Smooth muscle cell of the brain vasculature (primary cell): ENCODE results near the gene MYMX.
"Not testable (repeated sequence)": the region's sequence is repeated elsewhere in the genome, so short reads cannot be mapped to it uniquely, and the experiment has no call there.

ENCODE experiments used
- DNase-seq: peaks from one replicate; pipeline ENCODE4 v3.0.0-alpha.2; 2012; ENCODE audit warnings: low read depth, low spot score

The MYMX gene

GRCh38 chr6:44219815-44220784, 3.4 kb downstream of the MYMX start:
- DNase-seq = no peak

- DNase-seq = no peak
Measured at GRCh38 chr6:44220913-44221290, 4.2 kb downstream of the MYMX start.

DNA sequence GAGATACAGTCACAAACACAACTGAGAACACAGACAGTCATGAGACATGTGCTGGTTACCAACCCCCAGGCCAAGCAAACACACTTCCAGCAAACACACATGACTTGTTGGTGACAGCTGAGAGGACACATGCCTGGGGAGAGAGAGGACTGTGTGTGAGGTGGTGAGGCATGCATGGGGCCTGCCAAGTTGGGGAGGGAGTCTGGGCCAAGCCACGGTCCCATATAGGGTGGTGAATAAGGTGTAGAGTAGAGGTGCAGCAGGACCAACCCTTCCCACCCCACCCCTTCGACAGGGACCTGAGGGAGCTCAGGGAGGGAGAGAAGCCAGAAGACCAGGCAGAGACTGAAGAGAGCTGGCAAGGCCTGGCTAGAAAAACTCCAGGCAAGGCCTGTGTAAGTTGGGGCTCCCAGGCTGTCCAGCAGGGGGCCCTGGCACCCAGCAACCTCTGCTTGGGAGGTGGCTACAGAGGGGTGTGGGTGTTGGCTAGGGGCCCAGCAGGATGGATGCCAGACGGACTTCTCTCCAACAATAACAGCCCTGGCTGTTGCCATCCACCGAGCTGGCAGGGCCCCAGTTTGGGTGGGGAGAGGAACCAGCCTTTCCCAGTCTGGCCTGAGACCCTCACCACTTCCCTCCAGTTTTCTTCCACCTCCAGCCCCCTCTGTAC, 4.7 kb downstream of the MYMX start:
- DNase-seq = no peak

DNA sequence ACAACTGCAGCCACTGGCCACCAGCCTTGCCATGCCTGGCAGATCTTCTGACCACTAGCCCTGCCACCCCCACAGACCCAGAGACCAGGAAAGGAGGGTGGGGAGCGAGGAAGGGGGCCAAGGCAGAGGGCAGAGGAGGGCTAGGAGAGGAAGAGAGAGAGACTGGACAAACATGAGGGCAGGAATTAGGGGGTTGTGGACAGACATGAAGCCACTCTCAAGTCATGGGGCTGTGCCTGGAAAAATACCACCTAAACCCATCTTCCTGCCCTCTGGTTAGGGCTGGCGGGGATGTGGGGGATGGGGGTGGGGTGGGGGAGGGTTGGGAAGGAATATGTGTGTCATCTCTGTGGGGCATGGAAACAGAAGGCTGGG, 5.2 kb downstream of the MYMX start:
- DNase-seq = no peak

DNA sequence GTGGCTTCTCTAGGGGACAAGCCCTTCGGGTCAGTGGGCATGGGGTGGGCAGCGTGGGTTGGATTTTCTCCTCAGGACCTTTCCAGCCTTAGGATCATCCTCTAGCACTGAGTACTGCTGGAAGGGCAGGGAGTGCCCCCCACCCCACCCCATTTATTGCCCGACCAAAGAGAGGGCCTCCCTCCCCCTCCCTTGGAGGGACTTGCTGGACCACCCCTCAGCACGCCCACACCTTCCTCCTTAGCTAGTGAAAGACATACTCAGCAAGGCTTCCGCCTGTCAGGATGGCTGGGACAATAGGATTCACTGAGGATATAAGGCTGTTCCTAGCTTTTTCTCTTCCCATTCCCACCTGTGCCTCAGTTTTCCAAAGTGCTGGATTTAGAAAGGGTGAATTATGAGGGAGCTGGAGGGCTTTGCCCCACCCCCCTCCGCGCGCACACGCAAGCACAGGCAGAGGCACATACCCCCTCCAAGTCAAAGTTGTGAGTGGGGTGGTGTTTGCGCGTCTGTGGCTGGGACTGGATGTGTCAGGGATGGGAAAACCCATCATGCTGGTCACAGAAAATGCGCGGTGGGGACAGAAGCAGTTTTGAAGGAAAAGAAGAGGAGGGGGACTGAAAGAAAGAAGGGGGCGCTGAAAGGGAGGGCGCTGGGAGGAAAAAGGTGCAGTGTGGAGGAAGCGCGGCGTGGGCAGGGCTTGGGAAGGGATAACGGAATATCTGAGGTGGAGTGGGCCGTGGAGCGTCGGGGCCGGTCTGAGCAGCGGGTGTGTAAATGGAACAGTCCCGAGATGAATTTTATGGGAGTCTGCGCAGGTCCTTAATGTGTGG, 6.0 kb downstream of the MYMX start:
- DNase-seq = no peak

GRCh38 chr6:44223319-44224028, 6.7 kb downstream of the MYMX start, which contains the start of gene SLC29A1:
Gene SLC29A1 (plus strand): TSS chr6:44223595. CDS start chr6:44227314, 3,719 bp downstream.
- DNase-seq = no peak

DNA sequence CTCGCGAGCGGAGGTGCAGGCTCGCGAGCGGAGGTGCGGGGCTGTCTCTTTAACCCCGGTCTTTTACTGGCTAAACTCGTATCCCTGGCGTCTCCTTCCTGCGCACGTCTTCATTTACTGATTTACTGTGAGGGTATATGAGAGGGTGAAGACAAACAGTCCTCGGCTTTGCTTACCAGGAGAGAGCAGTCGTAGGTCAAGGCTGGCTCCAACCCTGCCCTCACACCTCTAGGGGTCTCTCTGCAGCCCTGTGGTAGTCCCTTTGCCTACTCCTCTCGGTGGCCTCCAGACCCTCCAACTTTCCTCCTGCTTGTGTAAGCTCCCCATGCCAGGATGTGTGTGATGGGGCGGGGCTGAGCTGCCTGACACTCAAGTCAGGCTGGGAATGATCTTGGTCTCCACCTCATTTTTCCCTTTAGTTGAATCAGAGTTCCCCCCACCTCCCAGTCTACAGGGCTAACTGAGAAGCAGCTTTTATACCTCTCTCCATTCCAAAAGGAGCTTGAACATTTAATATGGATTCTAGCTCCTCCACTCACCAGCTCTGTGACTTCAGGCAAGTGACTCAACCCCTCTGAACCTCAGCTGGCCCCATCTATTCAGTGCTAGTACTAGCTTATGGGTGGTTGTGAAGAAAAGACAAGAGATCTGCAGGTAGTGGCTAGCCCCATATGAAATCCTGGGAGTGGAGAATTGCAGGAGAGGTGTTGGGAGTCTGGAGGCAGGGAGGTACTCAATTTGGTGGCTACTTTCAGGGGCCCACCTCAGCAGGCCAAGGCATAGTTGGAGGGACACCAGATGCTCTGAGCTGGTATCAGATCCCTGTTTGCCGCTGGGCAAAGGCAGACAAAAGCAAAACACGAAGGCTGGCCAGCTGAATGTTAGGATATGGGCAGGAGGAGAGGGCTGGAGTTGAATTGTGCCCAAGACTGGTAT, 7.6 kb downstream of the MYMX start:
- DNase-seq = no peak

DNA sequence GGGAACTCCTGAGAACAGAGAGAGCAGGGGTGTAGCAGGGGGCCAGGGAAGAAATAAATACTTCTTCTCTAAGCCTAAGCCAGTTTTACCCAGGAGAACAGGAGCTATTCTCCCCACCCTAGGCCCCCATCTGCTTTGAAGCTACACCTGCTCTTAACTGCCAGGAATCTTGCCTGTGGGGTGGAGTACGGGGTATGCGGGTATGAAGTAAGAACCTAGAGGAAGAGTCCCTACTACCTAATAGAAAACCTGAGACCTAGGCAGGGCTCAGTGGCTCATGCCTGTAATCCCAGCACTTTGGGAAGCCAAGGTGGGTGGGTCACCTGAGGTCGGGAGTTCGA, 8.2 kb downstream of the MYMX start:
- no peak for DNase-seq

- no peak for DNase-seq
Measured at GRCh38 chr6:44225579-44226325, 9.0 kb downstream of the MYMX start.

- DNase-seq = no peak
Measured at GRCh38 chr6:44226368-44227147, 9.8 kb downstream of the MYMX start.

DNA sequence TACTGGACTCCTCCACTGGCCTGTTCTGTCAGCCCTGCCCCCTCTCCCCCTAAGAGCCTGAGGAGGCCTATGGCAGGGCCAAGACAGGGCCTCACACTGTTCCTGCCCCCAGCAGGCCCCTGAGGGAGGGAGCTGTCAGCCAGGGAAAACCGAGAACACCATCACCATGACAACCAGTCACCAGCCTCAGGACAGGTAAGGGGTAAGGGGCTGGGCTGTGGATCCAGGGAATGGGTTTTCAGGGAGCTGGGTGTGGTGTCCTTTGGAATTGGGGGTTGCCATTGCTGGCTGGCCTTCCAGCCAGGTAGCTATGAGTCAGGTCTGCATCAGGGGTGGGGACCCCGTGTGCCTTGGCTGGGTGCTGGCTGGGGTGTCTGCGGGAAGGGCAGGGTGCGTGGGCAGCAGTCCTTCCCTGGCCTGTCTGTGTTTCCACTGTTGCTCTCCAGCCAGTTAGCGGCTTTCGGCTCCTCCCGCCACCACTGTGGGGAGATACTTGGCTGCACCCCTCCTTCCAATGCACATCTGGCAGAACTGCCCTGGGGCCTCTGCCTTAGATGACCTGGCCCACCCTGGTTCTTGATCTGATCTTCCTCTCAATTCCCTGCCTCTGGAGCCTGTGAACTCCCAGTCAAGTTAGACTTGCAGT, 10.5 kb downstream of the MYMX start:
- DNase-seq = no peak

DNA sequence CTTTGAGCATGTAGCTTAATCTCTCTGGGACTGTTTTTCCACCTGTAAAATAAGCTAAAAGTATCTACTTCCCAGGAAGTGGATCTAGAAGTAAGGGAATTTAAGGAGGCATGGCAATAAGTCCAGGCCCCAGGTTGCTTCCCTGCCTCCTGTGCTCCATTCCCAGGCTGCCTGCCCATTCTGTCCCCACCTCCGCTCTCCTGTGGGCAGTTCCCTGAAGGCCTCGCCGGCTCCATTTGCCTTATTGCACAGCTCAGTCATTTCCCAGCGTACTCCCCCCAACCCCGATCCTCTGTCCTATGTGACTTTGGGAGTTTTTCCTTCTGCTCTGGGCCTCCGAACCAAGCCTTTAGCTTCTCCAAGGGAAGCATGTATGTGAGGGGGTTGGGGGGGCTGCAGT, 11.3 kb downstream of the MYMX start:
- no peak for DNase-seq

- DNase-seq = no peak
Measured at GRCh38 chr6:44228433-44228832, 11.7 kb downstream of the MYMX start.

DNA sequence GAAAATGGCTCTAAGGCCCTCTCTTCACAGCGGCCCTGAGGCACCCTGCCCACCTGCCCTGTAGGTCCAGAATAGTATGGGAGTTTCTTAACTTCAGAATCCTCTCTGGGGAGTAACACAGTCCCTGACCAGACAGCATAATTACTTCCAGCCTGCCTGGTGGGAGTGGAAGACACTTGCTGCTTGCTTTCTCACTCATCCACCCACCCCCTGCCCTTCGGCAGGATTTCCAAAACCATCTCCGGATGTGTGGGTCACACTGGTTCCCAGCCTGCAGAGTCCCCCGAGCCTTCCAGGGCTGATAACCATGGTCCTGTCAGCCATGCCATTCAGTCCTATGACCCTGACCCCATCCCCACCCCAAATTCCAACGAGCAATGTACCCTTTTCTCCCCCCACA, 12.1 kb downstream of the MYMX start:
- no peak for DNase-seq

- no peak for DNase-seq
Measured at GRCh38 chr6:44229376-44230033, 12.8 kb downstream of the MYMX start.

GRCh38 chr6:44230034-44230675, 13.4 kb downstream of the MYMX start:
- DNase-seq = no peak

DNA sequence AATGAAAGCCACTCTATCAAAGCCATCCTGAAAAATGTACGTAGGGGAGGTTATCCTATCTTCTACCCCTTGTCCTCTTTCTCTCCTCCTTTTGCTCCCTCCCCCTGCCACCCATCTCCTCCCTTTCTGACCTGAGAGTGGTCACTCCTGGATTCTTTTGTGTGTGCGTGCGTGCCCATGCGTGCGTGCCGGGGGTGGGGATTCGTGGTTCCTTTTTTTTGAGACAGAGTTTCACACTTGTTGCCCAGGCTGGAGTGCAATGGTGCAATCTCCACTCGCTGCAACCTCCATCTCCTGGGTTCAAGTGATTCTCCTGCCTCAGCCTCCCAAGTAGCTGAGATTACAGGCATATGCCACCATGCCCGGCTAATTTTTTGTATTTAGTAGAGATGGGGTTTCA, 14.7 kb downstream of the MYMX start:
- DNase-seq = not testable (repeated sequence)
